Upper lobe of right lung (tissue), 1 donor: ENCODE data around the gene LMX1A. TPM values are rescaled to one million over a fixed set of nuclear protein-coding genes. Genes with fewer than 3 reads are reported as not detected.

ENCODE experiments used
- ATAC-seq: fragments of 200-7000 bp; cut with Tn5 transposase; one replicate; pipeline ENCODE4 v1.9.1; 2020; ENCODE audit warnings: mild to moderate bottlenecking, moderate library complexity
- DNase-seq: peaks from one replicate; pipeline ENCODE4 v3.0.0-alpha.2; 2020
- H3K27ac ChIP-seq: fragments of 200-600 bp; one replicate; pipeline ENCODE4 v1.8.0; 2022
- H3K27me3 ChIP-seq: fragments of 200-600 bp; one replicate; pipeline ENCODE4 v1.8.0; 2022; ENCODE audit warnings: mild to moderate bottlenecking
- H3K36me3 ChIP-seq: fragments of 200-600 bp; one replicate; pipeline ENCODE4 v1.8.0; 2022
- H3K4me1 ChIP-seq: fragments of 200-600 bp; one replicate; pipeline ENCODE4 v1.8.0; 2022
- H3K4me3 ChIP-seq: fragments of 200-600 bp; one replicate; pipeline ENCODE4 v1.8.0; 2022; ENCODE audit warnings: mild to moderate bottlenecking
- H3K9me3 ChIP-seq: fragments of 200-600 bp; one replicate; pipeline ENCODE4 v1.8.0; 2022
- intact Hi-C: fragments of 100-400 bp; cut with DNase I; formaldehyde crosslinking; loops from one replicate; pipeline ENCODE4 v1.11.0; 2022
- total RNA-seq: library from RNA; stranded (reverse); fragmentation: NEBNext Ultra II Directional; extraction: Animal tissue kit (Norgen Biotek cat#: 25700); gene quantifications from one replicate; pipeline ENCODE4 v1.2.1, GENCODE V29; 2021
- TF ChIP-seq, protein P1 (sequence below): fragments of 200-600 bp; IDR thresholded peaks from one replicate; pipeline ENCODE4 v1.8.0; 2022; ENCODE audit warnings: antibody characterized with exemption
- donor health status: DM: no; HTN: yes; CAD: no; lungs with severe emphysema.

Gene LMX1A
- total RNA-seq, 1 donor from 2014 or later, result not detected

DNA sequence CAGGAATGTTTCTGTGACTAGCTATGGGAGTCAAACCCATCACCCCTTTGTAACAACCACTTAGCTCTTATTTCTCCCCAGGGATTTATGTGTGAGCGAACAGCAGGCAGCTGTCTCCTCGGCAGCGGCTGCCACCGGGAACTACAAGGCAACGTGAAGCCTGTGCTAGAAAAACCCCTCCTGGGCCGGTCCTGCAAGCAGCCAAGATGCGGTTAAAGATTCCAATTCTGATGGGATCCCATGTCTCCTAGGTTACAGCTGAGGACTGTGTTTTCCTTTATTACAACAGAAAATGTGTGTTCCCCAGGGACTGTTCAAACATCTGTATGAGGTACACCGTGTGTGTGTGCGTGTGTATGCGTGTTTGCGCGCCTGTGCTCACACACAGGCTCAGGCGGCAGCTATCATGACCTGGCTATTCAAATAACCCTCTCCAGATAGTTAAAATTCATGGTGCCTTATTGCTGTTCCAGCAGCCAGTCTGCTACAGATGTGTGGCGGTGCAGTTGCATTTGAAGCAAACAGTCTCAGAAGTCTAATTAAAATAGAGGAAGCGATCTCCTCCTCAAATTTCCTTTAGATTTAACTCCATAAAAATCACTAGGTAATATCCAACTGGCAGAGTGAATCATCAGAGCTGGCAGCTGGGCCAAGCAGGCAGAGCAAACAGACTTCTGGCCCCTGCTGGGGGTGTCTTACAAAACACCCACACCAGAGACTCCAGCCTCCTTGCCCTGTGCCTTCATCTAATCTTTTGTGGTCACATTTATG, 68.0 kb downstream of the LMX1A start:
- TF ChIP-seq, protein P1, sequence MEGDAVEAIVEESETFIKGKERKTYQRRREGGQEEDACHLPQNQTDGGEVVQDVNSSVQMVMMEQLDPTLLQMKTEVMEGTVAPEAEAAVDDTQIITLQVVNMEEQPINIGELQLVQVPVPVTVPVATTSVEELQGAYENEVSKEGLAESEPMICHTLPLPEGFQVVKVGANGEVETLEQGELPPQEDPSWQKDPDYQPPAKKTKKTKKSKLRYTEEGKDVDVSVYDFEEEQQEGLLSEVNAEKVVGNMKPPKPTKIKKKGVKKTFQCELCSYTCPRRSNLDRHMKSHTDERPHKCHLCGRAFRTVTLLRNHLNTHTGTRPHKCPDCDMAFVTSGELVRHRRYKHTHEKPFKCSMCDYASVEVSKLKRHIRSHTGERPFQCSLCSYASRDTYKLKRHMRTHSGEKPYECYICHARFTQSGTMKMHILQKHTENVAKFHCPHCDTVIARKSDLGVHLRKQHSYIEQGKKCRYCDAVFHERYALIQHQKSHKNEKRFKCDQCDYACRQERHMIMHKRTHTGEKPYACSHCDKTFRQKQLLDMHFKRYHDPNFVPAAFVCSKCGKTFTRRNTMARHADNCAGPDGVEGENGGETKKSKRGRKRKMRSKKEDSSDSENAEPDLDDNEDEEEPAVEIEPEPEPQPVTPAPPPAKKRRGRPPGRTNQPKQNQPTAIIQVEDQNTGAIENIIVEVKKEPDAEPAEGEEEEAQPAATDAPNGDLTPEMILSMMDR, result no peak
- H3K36me3 ChIP-seq, result no peaks in the 10 kb centered on the region
- no peak for DNase-seq
- H3K27ac ChIP-seq, result no peak overlapping the region
- intact Hi-C loops, result no loop called here
- H3K4me1 ChIP-seq, result no peaks in the 10 kb centered on the region
- no peak overlapping the region for H3K4me3 ChIP-seq
- ATAC-seq, result no peak
- peaks cover 17% of the 10 kb centered on the region for H3K27me3 ChIP-seq
- H3K9me3 ChIP-seq, result no peaks in the 10 kb centered on the region

DNA sequence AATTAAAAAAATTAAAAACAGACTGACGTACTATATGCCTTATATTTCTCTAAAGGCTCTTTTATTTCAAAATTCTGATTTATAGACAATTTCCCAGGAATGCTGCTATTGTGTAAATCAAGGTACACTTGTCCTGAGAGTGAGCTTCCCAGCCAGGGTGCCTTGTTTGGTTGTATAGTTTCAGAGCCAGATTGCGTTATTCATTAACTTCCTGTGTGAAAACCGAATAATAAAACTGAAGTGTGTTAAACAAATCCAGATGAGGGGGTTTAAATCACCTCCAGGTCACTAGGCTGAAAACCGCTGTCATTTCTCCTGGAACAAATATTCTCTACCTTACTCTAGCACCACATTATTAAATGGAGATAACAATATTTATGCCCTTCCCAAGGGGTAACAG, 68.7 kb downstream of the LMX1A start:
- DNase-seq, result no peak
- peaks cover 20% of the 10 kb centered on the region for H3K27me3 ChIP-seq
- TF ChIP-seq, protein P1, result no peak
- no peak for ATAC-seq
- H3K4me3 ChIP-seq, result no peak overlapping the region
- H3K36me3 ChIP-seq, result no peaks in the 10 kb centered on the region
- H3K27ac ChIP-seq, result no peak overlapping the region
- no peaks in the 10 kb centered on the region for H3K4me1 ChIP-seq
- no peaks in the 10 kb centered on the region for H3K9me3 ChIP-seq
- intact Hi-C loops, result no loop called here

GRCh38 chr1:165287329-165287728, 69.2 kb downstream of the LMX1A start:
- Histone ChIP-seq H3K4me3 (no peak overlapping the region), H3K4me1 (no peaks in the 10 kb centered on the region), H3K27ac (no peak overlapping the region), H3K27me3 (peaks cover 24% of the 10 kb centered on the region), H3K9me3 (no peaks in the 10 kb centered on the region), H3K36me3 (no peaks in the 10 kb centered on the region)
- intact Hi-C loops, result no loop called here
- DNase-seq (no peak), ATAC-seq (no peak)
- TF ChIP-seq, protein P1, result no peak

- Histone ChIP-seq H3K36me3 (no peaks in the 10 kb centered on the region), H3K4me1 (no peaks in the 10 kb centered on the region), H3K27ac (no peak overlapping the region), H3K27me3 (peaks cover 26% of the 10 kb centered on the region), H3K4me3 (no peak overlapping the region), H3K9me3 (no peaks in the 10 kb centered on the region)
- DNase-seq (no peak), ATAC-seq (no peak)
- TF ChIP-seq, protein P1, result no peak
- intact Hi-C loops, result no loop called here
Observed at GRCh38 chr1:165284454-165284853, 72.1 kb downstream of the LMX1A start.

DNA sequence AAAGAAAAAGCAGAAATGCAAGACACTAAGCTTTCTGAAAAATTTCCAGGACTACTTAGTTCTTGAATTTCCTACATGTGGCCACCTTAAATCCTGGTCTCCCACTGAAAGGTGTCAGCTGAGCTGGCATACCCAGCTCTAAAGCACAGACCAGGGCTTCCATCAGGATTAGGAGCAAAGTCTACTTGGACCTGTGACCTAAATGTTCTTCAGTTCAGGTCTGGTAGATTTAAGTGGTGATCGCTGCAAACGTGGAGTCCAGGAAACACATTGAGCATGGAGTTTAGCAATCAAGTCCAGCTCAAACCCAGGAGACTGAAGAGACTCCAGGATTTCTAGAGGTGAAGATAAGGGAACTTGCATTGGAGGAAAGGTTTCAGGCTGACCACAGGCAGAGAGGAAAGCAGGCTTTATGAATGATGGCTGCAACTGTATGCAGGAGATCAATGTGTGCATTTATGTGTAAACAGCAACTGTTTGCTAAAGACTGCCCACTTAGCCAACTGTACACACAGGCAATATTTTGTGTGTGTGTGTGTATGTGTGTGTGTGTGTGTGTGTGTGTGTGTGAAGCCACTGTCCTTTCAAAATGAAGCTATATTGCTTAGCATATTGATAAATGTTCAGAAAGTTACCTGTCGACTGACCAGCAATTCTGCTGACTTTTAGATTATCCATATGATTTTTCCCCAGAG, 75.2 kb downstream of the LMX1A start:
- no peak for ATAC-seq
- Histone ChIP-seq H3K27ac (no peak overlapping the region), H3K4me1 (no peaks in the 10 kb centered on the region), H3K27me3 (peaks cover 26% of the 10 kb centered on the region), H3K4me3 (no peak overlapping the region), H3K36me3 (no peaks in the 10 kb centered on the region), H3K9me3 (no peaks in the 10 kb centered on the region)
- intact Hi-C loops, result no loop called here
- no peak for DNase-seq
- TF ChIP-seq, protein P1, result no peak
